Fibroblast of mammary gland (primary cell): ENCODE measurements around the gene MST1.

ENCODE experiments used
- DNase-seq: peaks from one replicate; pipeline ENCODE4 v3.0.0-alpha.2; 2010; ENCODE audit warnings: low read depth
- H3K4me3 ChIP-seq: 2 replicates; pipeline ENCODE4 v1.5.1; 2011; ENCODE audit warnings: low read depth, mild to moderate bottlenecking, low read length, moderate library complexity; ENCODE audit not compliant: control insufficient read depth
- TF ChIP-seq, protein P1 (sequence below): conservative IDR thresholded peaks from 2 replicates; pipeline ENCODE4 v1.5.1; 2011; ENCODE audit warnings: low read depth, low read length, inconsistent platforms; ENCODE audit not compliant: control insufficient read depth, insufficient read depth

Gene MST1

DNA sequence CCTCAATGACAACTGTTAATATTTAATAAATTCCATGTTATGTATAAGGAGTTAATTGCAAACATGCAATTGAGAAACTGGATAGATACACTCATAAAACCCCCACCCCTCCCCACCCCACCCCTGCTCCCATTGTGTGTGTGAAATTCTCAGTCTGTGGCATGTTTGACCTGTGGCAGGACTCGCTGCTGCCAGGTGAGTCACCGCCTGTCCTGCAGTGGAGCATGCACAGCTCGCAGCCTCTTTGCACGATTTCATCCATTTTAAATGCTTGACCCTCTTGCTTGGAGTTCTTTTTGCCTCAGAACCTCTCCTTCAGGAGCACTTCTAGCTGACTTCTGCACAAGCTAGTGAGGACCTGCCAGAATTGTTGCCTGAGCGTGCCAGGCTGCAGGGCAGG is 20.4 kb downstream of the MST1 start:
- TF ChIP-seq, protein P1, sequence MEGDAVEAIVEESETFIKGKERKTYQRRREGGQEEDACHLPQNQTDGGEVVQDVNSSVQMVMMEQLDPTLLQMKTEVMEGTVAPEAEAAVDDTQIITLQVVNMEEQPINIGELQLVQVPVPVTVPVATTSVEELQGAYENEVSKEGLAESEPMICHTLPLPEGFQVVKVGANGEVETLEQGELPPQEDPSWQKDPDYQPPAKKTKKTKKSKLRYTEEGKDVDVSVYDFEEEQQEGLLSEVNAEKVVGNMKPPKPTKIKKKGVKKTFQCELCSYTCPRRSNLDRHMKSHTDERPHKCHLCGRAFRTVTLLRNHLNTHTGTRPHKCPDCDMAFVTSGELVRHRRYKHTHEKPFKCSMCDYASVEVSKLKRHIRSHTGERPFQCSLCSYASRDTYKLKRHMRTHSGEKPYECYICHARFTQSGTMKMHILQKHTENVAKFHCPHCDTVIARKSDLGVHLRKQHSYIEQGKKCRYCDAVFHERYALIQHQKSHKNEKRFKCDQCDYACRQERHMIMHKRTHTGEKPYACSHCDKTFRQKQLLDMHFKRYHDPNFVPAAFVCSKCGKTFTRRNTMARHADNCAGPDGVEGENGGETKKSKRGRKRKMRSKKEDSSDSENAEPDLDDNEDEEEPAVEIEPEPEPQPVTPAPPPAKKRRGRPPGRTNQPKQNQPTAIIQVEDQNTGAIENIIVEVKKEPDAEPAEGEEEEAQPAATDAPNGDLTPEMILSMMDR, result no peak
- no peak overlapping the region for H3K4me3 ChIP-seq
- DNase-seq, result no peak

DNA sequence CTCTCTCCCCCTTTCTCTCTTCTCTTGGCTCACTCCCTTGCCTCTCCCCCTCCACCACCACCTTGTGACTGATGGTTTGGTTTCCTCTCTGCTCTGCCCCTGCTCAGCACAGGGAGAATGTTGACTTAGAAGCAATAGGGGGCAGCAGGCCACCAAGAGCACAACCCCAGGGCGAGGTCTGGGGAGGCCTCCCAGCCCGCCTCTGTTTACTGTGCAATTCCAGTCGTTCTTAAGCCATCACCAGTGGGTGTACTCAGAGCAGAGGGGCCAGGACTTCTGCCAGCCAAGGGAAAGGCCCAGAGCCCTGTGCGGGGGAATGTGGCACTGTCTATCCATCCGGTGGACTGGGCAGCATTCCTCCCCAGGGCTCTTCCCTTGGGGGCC is 20.9 kb downstream of the MST1 start:
- TF ChIP-seq, protein P1, result no peak
- H3K4me3 ChIP-seq, result no peak overlapping the region
- DNase-seq, result no peak

- H3K4me3 ChIP-seq, result no peak overlapping the region
- TF ChIP-seq, protein P1, result no peak
- DNase-seq, result no peak
These were observed 21.4 kb downstream of the MST1 start for GRCh38 chr3:49667701-49668413.

GRCh38 chr3:49666592-49666991 is 22.7 kb downstream of the MST1 start:
- TF ChIP-seq, protein P1, result no peak
- DNase-seq, result no peak
- no peak overlapping the region for H3K4me3 ChIP-seq

DNA sequence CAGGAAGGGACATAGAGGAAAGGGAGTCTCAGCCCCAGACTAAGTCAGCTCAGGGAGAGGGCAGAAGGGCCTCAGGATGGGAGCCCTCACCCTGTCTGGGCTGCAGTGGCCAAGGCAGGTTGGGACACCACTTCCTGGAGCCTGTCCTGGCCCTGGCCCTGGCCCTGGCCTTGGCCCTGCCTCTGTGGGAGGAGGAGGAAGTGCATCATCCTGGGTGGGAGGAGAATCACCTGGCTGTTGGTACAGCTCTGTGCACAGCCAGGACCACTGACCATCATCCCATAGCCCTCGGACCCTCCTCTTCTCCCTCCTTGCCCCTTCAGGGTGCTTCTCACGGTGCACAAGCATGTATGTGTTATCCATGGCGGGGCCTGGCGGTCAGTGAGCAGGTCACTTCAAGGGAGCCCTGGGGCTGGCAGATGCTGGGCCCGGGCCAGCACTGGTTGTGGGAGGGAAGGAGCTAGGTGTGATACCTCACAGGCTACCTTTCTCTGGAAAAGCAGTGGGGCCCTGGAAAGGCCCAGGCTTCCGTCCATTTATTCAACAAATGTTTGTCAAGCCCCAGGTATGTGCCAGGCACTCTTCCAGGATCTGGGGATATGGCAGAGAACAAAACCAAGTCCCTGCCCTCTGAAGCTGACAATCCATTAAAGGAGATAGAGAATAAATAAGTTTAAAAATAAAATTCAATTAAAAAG is 23.3 kb downstream of the MST1 start:
- no peak for DNase-seq

DNA sequence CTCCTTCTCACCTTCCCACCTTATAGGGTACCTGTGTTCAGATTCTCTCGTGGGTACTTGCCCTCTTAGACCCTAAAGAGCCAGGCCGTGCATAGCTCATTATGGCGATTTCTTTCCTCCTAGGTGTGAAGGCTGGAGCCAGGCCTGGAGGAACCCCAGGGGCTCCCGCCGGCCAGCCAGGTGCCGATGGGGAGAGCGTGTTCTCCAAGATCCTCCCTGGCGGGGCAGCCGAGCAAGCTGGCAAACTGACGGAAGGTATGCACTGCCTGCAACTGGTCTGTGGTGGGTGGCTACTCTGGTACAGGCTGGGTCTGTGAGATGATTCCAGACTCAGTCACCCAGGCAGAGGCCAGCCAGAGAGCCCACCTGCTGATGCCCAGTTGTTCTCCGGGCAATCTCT is 25.0 kb downstream of the MST1 start:
- H3K4me3 ChIP-seq, result no peak overlapping the region
- TF ChIP-seq, protein P1, result no peak
- no peak for DNase-seq

More for the DNA sequence above, 23.3 kb downstream of the MST1 start:
- TF ChIP-seq, protein P1, result no peak
- no peak overlapping the region for H3K4me3 ChIP-seq

- TF ChIP-seq, protein P1, result no peak
- DNase-seq, result no peak
- no peak overlapping the region for H3K4me3 ChIP-seq
These were observed 25.4 kb downstream of the MST1 start for GRCh38 chr3:49663831-49664230.
